ENCODE data around the gene CACNA1G.

CACNA1G gene

DNA sequence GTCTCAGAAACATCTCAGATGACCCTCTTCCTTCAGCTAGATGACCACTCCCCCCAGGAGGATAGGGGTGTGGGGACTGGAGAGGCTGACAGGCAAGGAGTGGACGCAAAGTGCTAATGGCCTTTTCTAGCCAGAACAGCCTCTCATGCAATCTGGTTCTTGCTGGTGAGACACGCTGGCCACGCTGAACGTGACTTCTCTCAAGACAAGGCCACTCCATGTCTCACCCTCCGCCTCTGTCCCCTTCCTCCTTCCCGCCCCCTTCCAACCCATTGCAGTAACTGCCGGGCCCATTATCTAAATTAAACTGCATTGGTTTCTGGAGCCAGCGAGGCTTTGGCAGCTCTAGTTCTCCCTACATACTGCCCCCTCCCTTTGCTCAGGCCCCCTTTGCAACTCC, 9.5 kb downstream of the CACNA1G start:
- DNase-seq (ENCODE audit: low spot score) = no peak
- TF ChIP-seq, protein P1, sequence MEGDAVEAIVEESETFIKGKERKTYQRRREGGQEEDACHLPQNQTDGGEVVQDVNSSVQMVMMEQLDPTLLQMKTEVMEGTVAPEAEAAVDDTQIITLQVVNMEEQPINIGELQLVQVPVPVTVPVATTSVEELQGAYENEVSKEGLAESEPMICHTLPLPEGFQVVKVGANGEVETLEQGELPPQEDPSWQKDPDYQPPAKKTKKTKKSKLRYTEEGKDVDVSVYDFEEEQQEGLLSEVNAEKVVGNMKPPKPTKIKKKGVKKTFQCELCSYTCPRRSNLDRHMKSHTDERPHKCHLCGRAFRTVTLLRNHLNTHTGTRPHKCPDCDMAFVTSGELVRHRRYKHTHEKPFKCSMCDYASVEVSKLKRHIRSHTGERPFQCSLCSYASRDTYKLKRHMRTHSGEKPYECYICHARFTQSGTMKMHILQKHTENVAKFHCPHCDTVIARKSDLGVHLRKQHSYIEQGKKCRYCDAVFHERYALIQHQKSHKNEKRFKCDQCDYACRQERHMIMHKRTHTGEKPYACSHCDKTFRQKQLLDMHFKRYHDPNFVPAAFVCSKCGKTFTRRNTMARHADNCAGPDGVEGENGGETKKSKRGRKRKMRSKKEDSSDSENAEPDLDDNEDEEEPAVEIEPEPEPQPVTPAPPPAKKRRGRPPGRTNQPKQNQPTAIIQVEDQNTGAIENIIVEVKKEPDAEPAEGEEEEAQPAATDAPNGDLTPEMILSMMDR (IDR thresholded peaks at IDR 0.05; ENCODE audit: extremely low read depth, missing control alignments) = no peak

DNA sequence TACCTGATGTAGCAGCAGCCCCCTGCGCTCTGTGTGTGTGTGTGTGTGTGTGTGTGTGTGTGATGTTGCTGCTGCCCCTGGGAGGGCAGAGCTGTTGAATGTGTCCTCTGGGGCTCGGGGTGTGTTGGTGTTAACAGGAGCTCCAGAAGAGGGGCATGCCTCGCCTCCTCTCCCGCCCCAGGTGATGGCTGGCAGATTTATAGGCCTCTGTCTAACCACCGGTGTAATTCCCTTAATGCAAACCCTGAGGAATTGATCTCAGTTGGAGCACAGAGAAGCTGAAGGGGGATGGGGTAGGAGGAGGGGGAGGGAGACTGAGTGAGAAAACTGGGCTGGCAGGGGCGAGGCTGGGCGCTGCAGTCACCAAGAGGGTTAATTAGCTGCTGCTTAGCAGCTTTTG, 10.0 kb downstream of the CACNA1G start:
- no peak for DNase-seq (ENCODE audit: low spot score)
- TF ChIP-seq, protein P1 (IDR thresholded peaks at IDR 0.05; ENCODE audit: extremely low read depth, missing control alignments) = no peak

DNA sequence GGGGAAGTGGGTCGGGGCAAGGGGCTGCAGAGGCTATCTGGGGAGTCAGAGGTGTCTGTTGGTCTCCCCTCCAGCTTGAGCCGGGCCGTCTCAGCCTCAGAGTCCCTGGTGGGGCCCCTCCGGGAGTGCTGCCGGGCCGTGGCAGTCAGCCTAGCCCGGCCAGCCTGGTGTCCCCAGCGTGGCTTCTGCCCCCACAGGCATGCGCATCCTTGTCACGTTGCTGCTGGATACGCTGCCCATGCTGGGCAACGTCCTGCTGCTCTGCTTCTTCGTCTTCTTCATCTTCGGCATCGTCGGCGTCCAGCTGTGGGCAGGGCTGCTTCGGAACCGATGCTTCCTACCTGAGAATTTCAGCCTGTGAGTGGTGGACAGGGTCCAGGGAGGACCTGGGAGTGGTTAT, 11.2 kb downstream of the CACNA1G start:
- TF ChIP-seq, protein P1 (IDR thresholded peaks at IDR 0.05; ENCODE audit: extremely low read depth, missing control alignments) = no peak
- no peak for DNase-seq (ENCODE audit: low spot score)

DNA sequence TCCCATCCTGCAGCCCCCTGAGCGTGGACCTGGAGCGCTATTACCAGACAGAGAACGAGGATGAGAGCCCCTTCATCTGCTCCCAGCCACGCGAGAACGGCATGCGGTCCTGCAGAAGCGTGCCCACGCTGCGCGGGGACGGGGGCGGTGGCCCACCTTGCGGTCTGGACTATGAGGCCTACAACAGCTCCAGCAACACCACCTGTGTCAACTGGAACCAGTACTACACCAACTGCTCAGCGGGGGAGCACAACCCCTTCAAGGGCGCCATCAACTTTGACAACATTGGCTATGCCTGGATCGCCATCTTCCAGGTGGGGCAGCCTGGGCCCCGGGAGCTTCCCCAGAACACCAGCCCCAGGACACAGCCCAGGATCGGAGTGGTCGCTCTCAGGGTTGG, 12.0 kb downstream of the CACNA1G start:
- TF ChIP-seq, protein P1 (IDR thresholded peaks at IDR 0.05; ENCODE audit: extremely low read depth, missing control alignments) = no peak
- DNase-seq (ENCODE audit: low spot score) = no peak

DNA sequence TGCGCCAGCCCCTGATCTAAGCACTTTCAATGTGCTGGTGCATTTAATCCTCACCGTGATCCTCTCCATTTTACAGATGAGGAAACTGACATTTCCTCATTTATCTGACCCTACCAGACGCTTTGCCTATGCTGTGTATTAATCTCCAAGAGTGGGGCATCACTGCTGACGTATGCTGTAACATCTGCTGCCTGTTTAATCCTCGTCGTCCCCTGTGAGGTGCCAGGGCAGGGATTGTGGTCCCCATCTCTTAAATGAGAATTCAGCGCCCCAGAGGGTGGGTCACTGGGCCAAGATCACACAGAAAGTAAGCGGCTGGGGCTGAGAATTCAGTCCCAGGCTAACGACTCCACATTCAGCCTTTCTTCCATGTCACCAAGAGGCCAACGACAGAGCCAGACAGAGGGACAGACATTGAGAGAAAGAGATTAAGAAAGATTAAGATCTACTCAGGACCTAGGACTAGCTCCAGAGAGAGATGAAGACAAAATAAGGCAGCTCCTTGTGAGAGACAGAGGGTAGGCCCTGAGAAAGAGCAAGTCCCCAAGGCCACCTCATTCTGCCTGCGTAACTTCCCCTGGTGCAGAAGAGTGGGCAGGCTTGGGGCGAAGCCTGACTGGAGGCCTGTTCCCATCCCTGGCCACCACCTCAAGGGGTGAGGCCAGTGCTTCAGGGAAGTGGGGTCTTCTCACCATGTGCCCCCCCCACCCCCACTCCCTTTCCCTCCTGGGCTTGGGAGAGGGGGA, 13.5 kb downstream of the CACNA1G start:
- no peak for DNase-seq (ENCODE audit: low spot score)
- TF ChIP-seq, protein P1 (IDR thresholded peaks at IDR 0.05; ENCODE audit: extremely low read depth, missing control alignments) = no peak

DNA sequence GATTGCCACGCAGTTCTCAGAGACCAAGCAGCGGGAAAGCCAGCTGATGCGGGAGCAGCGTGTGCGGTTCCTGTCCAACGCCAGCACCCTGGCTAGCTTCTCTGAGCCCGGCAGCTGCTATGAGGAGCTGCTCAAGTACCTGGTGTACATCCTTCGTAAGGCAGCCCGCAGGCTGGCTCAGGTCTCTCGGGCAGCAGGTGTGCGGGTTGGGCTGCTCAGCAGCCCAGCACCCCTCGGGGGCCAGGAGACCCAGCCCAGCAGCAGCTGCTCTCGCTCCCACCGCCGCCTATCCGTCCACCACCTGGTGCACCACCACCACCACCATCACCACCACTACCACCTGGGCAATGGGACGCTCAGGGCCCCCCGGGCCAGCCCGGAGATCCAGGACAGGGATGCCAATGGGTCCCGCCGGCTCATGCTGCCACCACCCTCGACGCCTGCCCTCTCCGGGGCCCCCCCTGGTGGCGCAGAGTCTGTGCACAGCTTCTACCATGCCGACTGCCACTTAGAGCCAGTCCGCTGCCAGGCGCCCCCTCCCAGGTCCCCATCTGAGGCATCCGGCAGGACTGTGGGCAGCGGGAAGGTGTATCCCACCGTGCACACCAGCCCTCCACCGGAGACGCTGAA, 15.2 kb downstream of the CACNA1G start:
- TF ChIP-seq, protein P1 (IDR thresholded peaks at IDR 0.05; ENCODE audit: extremely low read depth, missing control alignments) = no peak
- DNase-seq (ENCODE audit: low spot score) = no peak

DNA sequence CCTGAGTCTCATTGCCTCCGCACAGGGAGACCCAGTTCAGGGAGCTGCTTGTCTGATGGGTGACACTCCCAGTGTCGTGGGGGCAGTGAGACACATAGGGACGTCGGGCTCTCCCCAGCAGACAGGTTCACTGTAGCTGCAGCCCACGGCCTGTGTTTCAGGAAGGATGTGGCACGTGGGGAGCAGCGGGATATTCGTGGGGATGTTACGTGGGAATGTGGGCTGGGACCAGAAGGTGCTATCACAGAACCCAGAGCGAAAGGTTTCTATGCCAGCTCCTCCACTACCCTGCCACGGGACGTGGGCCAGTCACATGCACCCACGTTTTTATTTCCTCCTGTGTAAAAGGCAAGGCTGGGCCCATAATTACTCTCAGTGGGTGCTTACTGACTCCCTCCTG, 16.3 kb downstream of the CACNA1G start:
- TF ChIP-seq, protein P1 (IDR thresholded peaks at IDR 0.05; ENCODE audit: extremely low read depth, missing control alignments) = no peak
- DNase-seq (ENCODE audit: low spot score) = no peak
